ENCODE measurements around the gene PXT1.
"Not testable (repeated sequence)": the region's sequence is repeated elsewhere in the genome, so short reads cannot be mapped to it uniquely, and the experiment has no call there.

The PXT1 gene

GRCh38 chr6:36443471-36444428, 1.1 kb upstream of the PXT1 start:
- no peak for DNase-seq

- DNase-seq: no peak
Observed at GRCh38 chr6:36442103-36442670, 467 bp downstream of the PXT1 start.

- DNase-seq: peak; percentile 59
Observed at GRCh38 chr6:36441307-36441894, 1.3 kb downstream of the PXT1 start.

GRCh38 chr6:36436466-36436865, 6.2 kb downstream of the PXT1 start:
- no peak for DNase-seq

- DNase-seq: no peak
Observed at GRCh38 chr6:36432151-36432671, 10.4 kb downstream of the PXT1 start.

- DNase-seq: no peak
Observed at GRCh38 chr6:36431197-36431596, 11.5 kb downstream of the PXT1 start.

GRCh38 chr6:36430351-36430750, 12.3 kb downstream of the PXT1 start:
- DNase-seq: no peak

- DNase-seq: no peak
Observed at GRCh38 chr6:36428911-36429310, 13.7 kb downstream of the PXT1 start.

GRCh38 chr6:36426622-36427021, 16.0 kb downstream of the PXT1 start:
- DNase-seq: no peak

GRCh38 chr6:36423101-36423824, 19.4 kb downstream of the PXT1 start:
- peak; percentile 99 for DNase-seq

- DNase-seq: no peak
Observed at GRCh38 chr6:36422714-36423100, 19.9 kb downstream of the PXT1 start.

GRCh38 chr6:36419310-36419709, 23.3 kb downstream of the PXT1 start:
- no peak for DNase-seq

GRCh38 chr6:36418558-36418957, 24.1 kb downstream of the PXT1 start:
- no peak for DNase-seq

- DNase-seq: no peak
Observed at GRCh38 chr6:36414481-36414880, 28.2 kb downstream of the PXT1 start.

- no peak for DNase-seq
Observed at GRCh38 chr6:36413489-36414480, 28.9 kb downstream of the PXT1 start.

- not testable (repeated sequence) for DNase-seq
Observed at GRCh38 chr6:36409718-36410117, 32.9 kb downstream of the PXT1 start.

- no peak for DNase-seq
Observed at GRCh38 chr6:36404164-36404563, 38.5 kb downstream of the PXT1 start.

- no peak for DNase-seq
Observed at GRCh38 chr6:36402481-36402880, 40.2 kb downstream of the PXT1 start.

GRCh38 chr6:36399970-36400369, 42.7 kb downstream of the PXT1 start:
- DNase-seq: no peak

- DNase-seq: no peak
Observed at GRCh38 chr6:36392621-36393020, 50.0 kb downstream of the PXT1 start.

- no peak for DNase-seq
Observed at GRCh38 chr6:36389353-36389752, 53.3 kb downstream of the PXT1 start.
